ENCODE results near the gene LBH. TPM values are rescaled to one million over a fixed set of nuclear protein-coding genes. Genes with fewer than 3 reads are reported as not detected.

Gene LBH
- total RNA-seq, 1 experiment from 2014 or later = 23.7 TPM

GRCh38 chr2:30235008-30235655 is 3.8 kb downstream of the LBH start:
- DNase-seq (ENCODE audit: low spot score) = no peak

GRCh38 chr2:30235859-30236535 is 4.7 kb downstream of the LBH start:
- DNase-seq (ENCODE audit: low spot score) = no peak

GRCh38 chr2:30236591-30237238 is 5.4 kb downstream of the LBH start:
- no peak for DNase-seq (ENCODE audit: low spot score)

- no peak for DNase-seq (ENCODE audit: low spot score)
These were observed 6.1 kb downstream of the LBH start for GRCh38 chr2:30237239-30237965.

GRCh38 chr2:30237966-30238800 is 6.8 kb downstream of the LBH start:
- DNase-seq (ENCODE audit: low spot score) = no peak

GRCh38 chr2:30239308-30239985 is 8.1 kb downstream of the LBH start:
- DNase-seq (ENCODE audit: low spot score) = peak; percentile 56

GRCh38 chr2:30239986-30240752 is 8.8 kb downstream of the LBH start:
- DNase-seq (ENCODE audit: low spot score) = no peak

GRCh38 chr2:30243231-30243630 is 11.9 kb downstream of the LBH start:
- DNase-seq (ENCODE audit: low spot score) = no peak

- DNase-seq (ENCODE audit: low spot score) = no peak
These were observed 14.0 kb downstream of the LBH start for GRCh38 chr2:30245364-30245763.

GRCh38 chr2:30248791-30249190 is 17.5 kb downstream of the LBH start:
- DNase-seq (ENCODE audit: low spot score) = no peak

- no peak for DNase-seq (ENCODE audit: low spot score)
These were observed 18.0 kb downstream of the LBH start for GRCh38 chr2:30249354-30249753.

- no peak for DNase-seq (ENCODE audit: low spot score)
These were observed 19.1 kb downstream of the LBH start for GRCh38 chr2:30250421-30250820.

GRCh38 chr2:30252723-30253701 is 21.7 kb downstream of the LBH start:
- peak; percentile 74 for DNase-seq (ENCODE audit: low spot score)

- DNase-seq (ENCODE audit: low spot score) = no peak
These were observed 22.7 kb downstream of the LBH start for GRCh38 chr2:30253873-30254684.

GRCh38 chr2:30254685-30255001 is 23.3 kb downstream of the LBH start:
- no peak for DNase-seq (ENCODE audit: low spot score)

- DNase-seq (ENCODE audit: low spot score) = no peak
These were observed 23.7 kb downstream of the LBH start for GRCh38 chr2:30255026-30255425.

- DNase-seq (ENCODE audit: low spot score) = no peak
These were observed 24.4 kb downstream of the LBH start for GRCh38 chr2:30255466-30256408.

Data from H4 (cell line).